GM10266 (cell line): Measurements from ENCODE around the gene DNAJC13.
"Not testable (repeated sequence)": the region's sequence is repeated elsewhere in the genome, so short reads cannot be mapped to it uniquely, and the experiment has no call there.

Experiments used
- DNase-seq: peaks from one replicate; pipeline ENCODE4 v3.0.0; 2012; ENCODE audit errors: extremely low spot score
- TF ChIP-seq, protein P1 (sequence below): IDR thresholded peaks from 2 replicates; pipeline ENCODE4 v1.5.1; 2012; ENCODE audit warnings: mild to moderate bottlenecking, low read depth; ENCODE audit not compliant: control insufficient read depth, insufficient read depth; ENCODE audit errors: missing control alignments

The DNAJC13 gene

GRCh38 chr3:132416807-132417694, at the start of gene DNAJC13:
Gene DNAJC13 (plus strand): TSS chr3:132417502. CDS start chr3:132434551, 17,049 bp downstream.
- peak; percentile 88 for DNase-seq
- TF ChIP-seq, protein P1, sequence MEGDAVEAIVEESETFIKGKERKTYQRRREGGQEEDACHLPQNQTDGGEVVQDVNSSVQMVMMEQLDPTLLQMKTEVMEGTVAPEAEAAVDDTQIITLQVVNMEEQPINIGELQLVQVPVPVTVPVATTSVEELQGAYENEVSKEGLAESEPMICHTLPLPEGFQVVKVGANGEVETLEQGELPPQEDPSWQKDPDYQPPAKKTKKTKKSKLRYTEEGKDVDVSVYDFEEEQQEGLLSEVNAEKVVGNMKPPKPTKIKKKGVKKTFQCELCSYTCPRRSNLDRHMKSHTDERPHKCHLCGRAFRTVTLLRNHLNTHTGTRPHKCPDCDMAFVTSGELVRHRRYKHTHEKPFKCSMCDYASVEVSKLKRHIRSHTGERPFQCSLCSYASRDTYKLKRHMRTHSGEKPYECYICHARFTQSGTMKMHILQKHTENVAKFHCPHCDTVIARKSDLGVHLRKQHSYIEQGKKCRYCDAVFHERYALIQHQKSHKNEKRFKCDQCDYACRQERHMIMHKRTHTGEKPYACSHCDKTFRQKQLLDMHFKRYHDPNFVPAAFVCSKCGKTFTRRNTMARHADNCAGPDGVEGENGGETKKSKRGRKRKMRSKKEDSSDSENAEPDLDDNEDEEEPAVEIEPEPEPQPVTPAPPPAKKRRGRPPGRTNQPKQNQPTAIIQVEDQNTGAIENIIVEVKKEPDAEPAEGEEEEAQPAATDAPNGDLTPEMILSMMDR, result no peak

GRCh38 chr3:132368515-132368914, 48.8 kb upstream of the DNAJC13 start:
- TF ChIP-seq, protein P1, result no peak
- no peak for DNase-seq

GRCh38 chr3:132368962-132369361, 48.3 kb upstream of the DNAJC13 start:
- TF ChIP-seq, protein P1, result no peak
- no peak for DNase-seq

- DNase-seq, result not testable (repeated sequence)
Observed at GRCh38 chr3:132376945-132377354, 40.4 kb upstream of the DNAJC13 start.

DNA sequence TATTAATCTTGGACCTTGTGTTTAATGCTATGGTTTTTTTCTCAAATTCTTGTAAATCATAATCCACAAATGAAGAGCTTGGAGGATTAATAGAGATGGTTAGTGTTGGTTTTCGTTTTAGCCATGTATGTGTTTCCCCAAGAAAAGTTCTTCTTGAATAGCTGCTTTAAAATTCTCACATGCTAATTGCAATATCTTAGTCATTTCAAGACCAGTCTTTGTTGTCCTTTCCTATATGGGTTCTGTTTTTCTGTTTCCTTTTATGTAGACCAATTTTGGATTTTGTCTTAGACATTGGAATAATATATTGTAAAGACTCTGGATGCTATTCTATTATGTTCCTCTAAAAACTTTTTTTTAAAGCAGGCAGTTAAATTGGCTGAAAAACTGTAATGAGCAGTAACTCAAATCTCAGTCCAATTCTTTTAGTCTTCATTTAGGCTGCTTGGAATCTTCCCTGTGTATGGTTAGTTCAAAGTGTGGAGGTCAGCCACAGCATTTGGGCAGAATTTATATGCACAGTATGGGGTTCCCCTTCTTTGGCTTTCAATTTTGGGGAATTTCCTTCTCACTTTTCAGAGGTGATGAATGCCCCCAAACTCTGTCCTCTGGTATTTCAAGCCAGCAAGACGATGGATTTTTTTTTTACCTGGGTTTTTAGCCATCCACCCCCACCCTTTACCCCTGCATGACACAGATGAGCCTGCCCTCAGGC, 39.1 kb upstream of the DNAJC13 start:
- TF ChIP-seq, protein P1, result no peak
- peak; percentile 48 for DNase-seq

DNA sequence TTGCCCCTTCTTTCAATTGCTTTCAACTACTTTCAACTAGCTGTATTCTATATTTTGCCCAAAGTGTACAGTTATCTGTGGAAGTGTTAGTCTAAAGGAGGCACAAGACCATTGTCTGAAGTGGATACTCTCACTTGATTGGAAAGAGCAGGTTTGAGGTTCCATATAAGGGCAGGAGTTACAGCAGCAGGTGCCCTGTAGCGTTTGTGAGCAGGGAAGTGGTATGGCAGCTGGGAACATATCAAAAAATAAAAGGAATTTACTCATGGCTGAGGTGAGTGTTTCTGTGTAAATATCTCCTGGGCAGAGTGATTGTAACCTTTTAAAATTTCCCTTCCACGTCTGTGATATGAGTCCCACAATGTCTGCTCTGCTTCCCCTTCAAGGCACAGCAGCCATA, 38.5 kb upstream of the DNAJC13 start:
- DNase-seq, result no peak

DNA sequence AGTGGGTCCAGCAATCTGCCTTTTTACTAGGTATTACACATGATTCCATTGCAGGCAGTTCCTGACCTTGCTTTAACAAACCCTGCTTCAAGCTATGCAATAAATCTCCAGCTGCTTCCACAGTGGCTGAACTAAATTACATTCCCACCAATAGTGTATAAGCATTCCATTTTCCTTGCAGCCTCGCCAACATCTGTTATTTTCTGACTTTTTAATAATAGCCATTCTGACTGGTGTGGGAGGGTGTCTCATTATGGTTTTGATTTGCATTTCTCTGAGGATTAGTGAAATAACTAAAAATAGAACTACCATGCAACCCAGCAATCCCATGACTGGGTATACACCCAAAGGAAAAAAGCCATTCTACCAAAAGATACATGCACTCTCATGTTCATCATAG, 36.4 kb upstream of the DNAJC13 start:
- DNase-seq, result no peak
- TF ChIP-seq, protein P1, result no peak

More for the DNA sequence above, 38.5 kb upstream of the DNAJC13 start:
- TF ChIP-seq, protein P1, result no peak
